ENCODE results near the gene BORCS6. TPM values are rescaled to one million over a fixed set of nuclear protein-coding genes. Genes with fewer than 3 reads are reported as not detected.
A peak's percentile ranks its signal among the peaks of the same experiment; 100 is the strongest.

Gene BORCS6
- total and polyA plus RNA-seq, 9 of the 15 experiments (the other 6 are each of a cell fraction or from before 2014, with no cell fraction given): 0.01 to 7.4 (median 2.3) TPM

- peak; percentile 99 for TF ChIP-seq AFF4 (CRISPR knock-in tag; IDR thresholded peaks at IDR 0.05)
- no peak for TF ChIP-seq HOMEZ (CRISPR knock-in tag; IDR thresholded peaks at IDR 0.05)
- TF ChIP-seq HES1 (IDR thresholded peaks at IDR 0.05; ENCODE audit: low read depth): peak; percentile 71
- TF ChIP-seq ILF3 (IDR thresholded peaks at IDR 0.05; ENCODE audit: borderline replicate concordance): peak; percentile 99
- peak; percentile 67; the same call in 1 of the 2 replicates for TF ChIP-seq ZNF263 (CRISPR knock-in tag; IDR thresholded peaks at IDR 0.05; ENCODE audit: borderline replicate concordance)
- TF ChIP-seq POLR2AphosphoS2 (IDR thresholded peaks at IDR 0.05; ENCODE audit: low read length): peak; percentile 99
- peak; percentile 53; the same call in 1 of the 2 replicates for TF ChIP-seq HMBOX1 (IDR thresholded peaks at IDR 0.05)
- TF ChIP-seq ZNF696 (CRISPR knock-in tag; conservative IDR thresholded peaks at IDR 0.05): peak; percentile 93
- TF ChIP-seq FOS (IDR thresholded peaks at IDR 0.05; ENCODE audit: extremely low read depth, insufficient read length): no peak
- TF ChIP-seq U2AF2 (optimal IDR thresholded peaks at IDR 0.05; ENCODE audit: low read depth, low read length): no peak
- TF ChIP-seq ZKSCAN1 (IDR thresholded peaks at IDR 0.05; ENCODE audit: low read depth, low read length): 0 out of 2 replicates have a peak, but pooled peaks have one; percentile 35
- no peak for TF ChIP-seq KAT2B (IDR thresholded peaks at IDR 0.05; ENCODE audit: low read depth, low read length)
- no peak for TF ChIP-seq HSF4 (CRISPR knock-in tag; IDR thresholded peaks at IDR 0.05; ENCODE audit: borderline replicate concordance)
- TF ChIP-seq NONO (IDR thresholded peaks at IDR 0.05; ENCODE audit: low read depth in 2 of 2, low read length in 1 of 2): peak; percentile 95 to 96
- 0 out of 2 replicates have a peak, but pooled peaks have one; percentile 18 for TF ChIP-seq ZFP91 (CRISPR knock-in tag; IDR thresholded peaks at IDR 0.05)
- no peak; the same call in 1 of the 2 replicates for TF ChIP-seq ZNF511 (CRISPR knock-in tag; IDR thresholded peaks at IDR 0.05)
- TF ChIP-seq PHB (CRISPR knock-in tag; IDR thresholded peaks at IDR 0.05): peak; percentile 96
These were observed 16.7 kb downstream of the BORCS6 start (continued) for GRCh38 chr17:8173056-8173870.
